H1 (cell line): Measurements from ENCODE around the gene ZNF669. TPM values are rescaled to one million over a fixed set of nuclear protein-coding genes. Genes with fewer than 3 reads are reported as not detected.

Source experiments
- CTCF ChIA-PET: fragments of 300-600 bp; sonication (Branson Sonifier 250); formaldehyde crosslinking; loops from one replicate; lab custom pipeline; 2021; ENCODE audit not compliant: partially characterized antibody; lab: Charles Lee
- POLR2A ChIA-PET: fragments of 300-600 bp; sonication (Branson Sonifier 250); formaldehyde crosslinking; loops from one replicate; lab custom pipeline; 2021; ENCODE audit warnings: inconsistent platforms; ENCODE audit not compliant: partially characterized antibody; lab: Charles Lee
- DNase-seq, 2 experiments: peaks; one replicate each; pipeline versions ENCODE4 v3.0.0 to v3.0.0-alpha.2; 2010 to 2022; ENCODE audit warnings: low spot score in 2 of 2, low read depth in 1 of 2, mixed read lengths in 1 of 2
- FAIRE-seq: peaks from 2 replicates; lab custom pipeline; 2011; peaks lifted over from hg19 to GRCh38; lab: Jason Lieb, UNC
- H2AFZ ChIP-seq: 2 replicates; pipeline ENCODE4 v1.8.1; 2012; ENCODE audit warnings: low read length, inconsistent platforms
- H2AK5ac ChIP-seq: 2 replicates; pipeline ENCODE4 v1.6.1; 2013; ENCODE audit warnings: low read depth, low read length
- H2BK120ac ChIP-seq: replicated peaks from 2 replicates; pipeline ENCODE3; 2013; ENCODE audit warnings: low read depth, low read length, inconsistent platforms
- H2BK12ac ChIP-seq: 2 replicates; pipeline ENCODE4 v1.6.1; 2013; ENCODE audit warnings: low read depth, low read length
- H2BK15ac ChIP-seq: 2 replicates; pipeline ENCODE4 v1.6.1; 2013; ENCODE audit warnings: low read length
- H2BK20ac ChIP-seq: 2 replicates; pipeline ENCODE4 v1.6.1; 2013; ENCODE audit warnings: low read length
- H2BK5ac ChIP-seq: 2 replicates; pipeline ENCODE4 v1.6.1; 2013; ENCODE audit warnings: low read depth, low read length
- H3K14ac ChIP-seq: 2 replicates; pipeline ENCODE4 v1.6.1; 2013; ENCODE audit warnings: inconsistent platforms; ENCODE audit not compliant: insufficient read length
- H3K18ac ChIP-seq: 2 replicates; pipeline ENCODE4 v1.6.1; 2013; ENCODE audit warnings: low read length; ENCODE audit errors: extremely low read depth
- H3K23ac ChIP-seq: 2 replicates; pipeline ENCODE4 v1.6.1; 2013; ENCODE audit warnings: inconsistent platforms; ENCODE audit not compliant: insufficient read length
- H3K23me2 ChIP-seq: 2 replicates; pipeline ENCODE4 v1.6.1; 2013; ENCODE audit warnings: low read depth, low read length
- H3K27ac ChIP-seq: 2 replicates; pipeline ENCODE4 v1.6.1; 2011; ENCODE audit warnings: low read depth, low read length, inconsistent platforms
- H3K27me3 ChIP-seq, 4 experiments: replicated peaks in 1 of 4; 1 replicate in 1 of 4; 2 replicates in 3 of 4; pipeline versions ENCODE4 v1.6.1 to v1.8.1; 2011 to 2013; ENCODE audit warnings: low read length in 3 of 4, mild to moderate bottlenecking in 3 of 4, inconsistent platforms in 2 of 4, mixed read lengths in 2 of 4, moderate library complexity in 1 of 4; ENCODE audit not compliant: control insufficient read depth in 3 of 4, insufficient read depth in 3 of 4; ENCODE audit errors: extremely low read depth in 1 of 4
- H3K36me3 ChIP-seq, 4 experiments: 2 replicates each; pipeline versions ENCODE4 v1.6.1 to v1.8.1; 2011 to 2013; ENCODE audit warnings: mild to moderate bottlenecking in 4 of 4, low read length in 3 of 4, moderate library complexity in 2 of 4, control low read depth in 1 of 4, inconsistent platforms in 1 of 4; ENCODE audit not compliant: insufficient read depth in 4 of 4, control insufficient read depth in 2 of 4
- H3K4ac ChIP-seq: replicated peaks from 2 replicates; pipeline ENCODE3; 2013; ENCODE audit warnings: low read length, low read depth, mixed read lengths, inconsistent platforms; ENCODE audit not compliant: insufficient read length
- H3K4me1 ChIP-seq, 4 experiments: replicated peaks in 1 of 4; 1 replicate in 1 of 4; 2 replicates in 3 of 4; pipeline versions ENCODE4 v1.6.1 to v1.8.1; 2011 to 2013; ENCODE audit warnings: low read length in 3 of 4, inconsistent platforms in 2 of 4, mixed read lengths in 1 of 4; ENCODE audit not compliant: insufficient read depth in 4 of 4, control insufficient read depth in 3 of 4
- H3K4me2 ChIP-seq, 2 experiments: 2 replicates each; pipeline versions ENCODE4 v1.6.1 to v1.8.1; 2011 to 2013; ENCODE audit warnings: low read depth in 2 of 2, low read length in 2 of 2, control low read depth in 1 of 2, inconsistent platforms in 1 of 2, mild to moderate bottlenecking in 1 of 2; ENCODE audit not compliant: insufficient read depth in 1 of 2
- H3K4me3 ChIP-seq, 4 experiments: fragments of 200-600, 300-600 bp in 1 of 4; sonication (generic), shearing (Covaris generic), sonication (Bioruptor Twin) in 1 of 4; 2 replicates each; pipeline versions ENCODE4 v1.5.1 to v1.8.1; 2011 to 2016; ENCODE audit warnings: low read length in 4 of 4, low read depth in 3 of 4, control low read depth in 2 of 4, inconsistent platforms in 2 of 4, mild to moderate bottlenecking in 2 of 4, mixed read lengths in 1 of 4, moderate library complexity in 1 of 4; ENCODE audit not compliant: insufficient read depth in 2 of 4; ENCODE audit errors: extremely low read depth in 1 of 4
- H3K56ac ChIP-seq: replicated peaks from 2 replicates; pipeline ENCODE3; 2013; ENCODE audit warnings: low read depth, mild to moderate bottlenecking, mixed read lengths, low read length, inconsistent platforms; ENCODE audit not compliant: insufficient read length
- H3K79me1 ChIP-seq: 2 replicates; pipeline ENCODE4 v1.6.1; 2013; ENCODE audit warnings: low read depth, low read length, control low read depth
- H3K79me2 ChIP-seq, 2 experiments: 2 replicates each; pipeline versions ENCODE4 v1.6.1 to v1.8.1; 2012 to 2013; ENCODE audit warnings: low read length in 2 of 2, mild to moderate bottlenecking in 2 of 2, inconsistent platforms in 1 of 2; ENCODE audit not compliant: insufficient read depth in 2 of 2, control insufficient read depth in 1 of 2
- H3K9ac ChIP-seq, 4 experiments: replicated peaks in 1 of 4; 1 replicate in 1 of 4; 2 replicates in 3 of 4; pipeline versions ENCODE4 v1.6.1 to v1.8.1; 2011 to 2013; ENCODE audit warnings: low read depth in 3 of 4, low read length in 3 of 4, control low read depth in 2 of 4, mild to moderate bottlenecking in 2 of 4, moderate library complexity in 2 of 4, inconsistent platforms in 1 of 4; ENCODE audit errors: extremely low read depth in 1 of 4
- H3K9me3 ChIP-seq, 2 experiments: 2 replicates each; pipeline versions ENCODE4 v1.6.1 to v1.8.1; 2012 to 2013; ENCODE audit warnings: mild to moderate bottlenecking in 2 of 2, moderate library complexity in 2 of 2, control low read depth in 1 of 2, inconsistent platforms in 1 of 2, low read depth in 1 of 2, low read length in 1 of 2, mixed read lengths in 1 of 2; ENCODE audit not compliant: insufficient read depth in 2 of 2
- H4K20me1 ChIP-seq, 2 experiments: replicated peaks in 1 of 2; 2 replicates each; pipeline versions ENCODE3 to v1.8.1; 2011 to 2013; ENCODE audit warnings: inconsistent platforms in 2 of 2, low read length in 2 of 2, mild to moderate bottlenecking in 1 of 2; ENCODE audit not compliant: insufficient read depth in 2 of 2, control insufficient read depth in 1 of 2
- H4K5ac ChIP-seq: 2 replicates; pipeline ENCODE4 v1.6.1; 2013; ENCODE audit warnings: low read length, low read depth, mixed read lengths, inconsistent platforms; ENCODE audit not compliant: insufficient read length
- H4K8ac ChIP-seq: 2 replicates; pipeline ENCODE4 v1.8.0; 2013; ENCODE audit warnings: mild to moderate bottlenecking, moderate library complexity, low read length, inconsistent platforms; ENCODE audit not compliant: insufficient read depth; ENCODE audit errors: extremely low read depth
- H4K91ac ChIP-seq: replicated peaks from 2 replicates; pipeline ENCODE3; 2013; ENCODE audit warnings: low read length, mixed read lengths, inconsistent platforms; ENCODE audit not compliant: insufficient read length
- GABPA ChIP-seq: IDR thresholded peaks from 2 replicates; pipeline ENCODE4 v1.6.1; 2011; ENCODE audit warnings: mild to moderate bottlenecking, low read length, moderate library complexity, borderline replicate concordance; ENCODE audit not compliant: insufficient read depth
- RAD21 ChIP-seq, 2 experiments: IDR thresholded peaks in 1 of 2; conservative IDR thresholded peaks in 1 of 2; 2 replicates each; pipeline ENCODE4 v1.6.1; 2011; ENCODE audit warnings: low read depth in 2 of 2, low read length in 2 of 2, improper control_type of control experiment in 1 of 2, inconsistent platforms in 1 of 2, mild to moderate bottlenecking in 1 of 2, moderate library complexity in 1 of 2
- WGBS, 2 experiments: shearing (Covaris generic) in 1 of 2; methylation state at CpG; one replicate each; pipeline versions ENCODE4 v1.1.6 to v1.1.7; 2013 to 2015; ENCODE audit warnings: low lambda C conversion rate in 2 of 2, mixed read lengths in 2 of 2, inconsistent platforms in 1 of 2, low coverage in 1 of 2, missing lambda C conversion rate in 1 of 2; ENCODE audit not compliant: insufficient replicate concordance in 2 of 2, insufficient coverage in 1 of 2, insufficient read length in 1 of 2; ENCODE audit errors: extremely low coverage in 1 of 2, missing lambda C conversion rate in 1 of 2; 5-methylcytosine and 5-hydroxymethylcytosine counted together
- polyA plus RNA-seq, 7 experiments: library from polyadenylated mRNA; depleted of rRNA in 3 of 7; stranded (reverse) in 5 of 7; unstranded in 2 of 7; fragments of >200 nt in 5 of 7; fragments of 200-250 nt in 2 of 7; gene quantifications; 1 replicate in 5 of 7; 2 replicates in 1 of 7; 4 replicates in 1 of 7; pipeline versions ENCODE4 v1.2.1 to v1.2.3, GENCODE V29; 2011 to 2013; ENCODE audit warnings: missing spikeins in 2 of 7, mixed read lengths in 2 of 7
- total RNA-seq: library from RNA; stranded (reverse); fragmentation: NEBNext Ultra II Directional; extraction: Animal tissue kit (Norgen Biotek cat#: 25700); gene quantifications from 2 replicates; pipeline ENCODE4 v1.2.1, GENCODE V29; 2021

Gene ZNF669
- total and polyA plus RNA-seq, 2 of the 8 experiments (the other 6 are each of a cell fraction or from before 2014, with no cell fraction given) = 4.8 to 20.3 TPM

DNA sequence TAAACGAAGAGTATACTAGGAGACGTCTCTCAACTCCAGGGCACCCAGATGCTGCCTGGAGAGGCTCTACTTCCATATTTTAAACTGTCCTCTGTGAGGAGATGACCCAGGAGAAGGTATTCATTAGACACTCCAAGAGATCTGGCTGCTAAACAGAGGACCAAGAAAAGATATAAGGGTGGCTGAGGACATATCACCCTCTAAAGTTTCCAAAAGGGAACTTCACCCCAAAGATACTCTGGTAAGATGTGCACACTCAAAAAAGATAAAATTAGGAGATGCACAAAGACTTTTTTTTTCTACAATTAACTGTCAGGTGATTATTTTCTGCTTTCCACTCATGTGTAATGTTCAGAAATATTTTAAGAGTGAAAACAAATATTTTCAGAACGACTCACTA, 26.9 kb downstream of the ZNF669 start:
- H3K79me2 ChIP-seq = peaks cover 26 to 58% of the 10 kb centered on the region in 2 experiments
- 82% methylated on average over 3 of the region's 3 CpGs; no CpG with 5 or more reads in 1 of the 2 experiments for WGBS, 2 experiments
- peak overlapping the region; percentile 70 to 95; a peak in 3 of 4 replicates for H3K4me2 ChIP-seq
- no peaks in the 10 kb centered on the region for H4K20me1 ChIP-seq
- H2BK5ac ChIP-seq = no peak overlapping the region
- H2AFZ ChIP-seq = no peak overlapping the region
- H2BK12ac ChIP-seq = no peak overlapping the region
- H3K36me3 ChIP-seq = peaks cover 0 to 31% (median 11%) of the 10 kb centered on the region in 4 experiments; a peak in 4 of 8 replicates
- no peak overlapping the region for H3K9ac ChIP-seq
- H3K4me1 ChIP-seq = peaks cover 0 to 5% (median 4%) of the 10 kb centered on the region in 4 experiments; a peak in 4 of 7 replicates
- H4K8ac ChIP-seq = no peak overlapping the region
- H4K5ac ChIP-seq = no peak overlapping the region
- FAIRE-seq = no peak
- H3K27me3 ChIP-seq = no peaks in the 10 kb centered on the region
- H2BK15ac ChIP-seq = no peak overlapping the region
- peaks cover 6% of the 10 kb centered on the region for H3K79me1 ChIP-seq
- peaks cover 6% of the 10 kb centered on the region for H3K23me2 ChIP-seq
- H3K9me3 ChIP-seq = peaks cover 16 to 26% of the 10 kb centered on the region in 2 experiments
- no peak overlapping the region for H3K56ac ChIP-seq
- H3K4ac ChIP-seq = no peak overlapping the region
- no peak overlapping the region for H3K14ac ChIP-seq
- peak overlapping the region; percentile 78 to 97 (median 92); a peak in 5 of 8 replicates for H3K4me3 ChIP-seq
- no peak for DNase-seq
- H4K91ac ChIP-seq = no peak overlapping the region
- no peak overlapping the region for H2BK120ac ChIP-seq
- ChIA-PET CTCF (no interaction called here), POLR2A (no interaction called here)
- H3K27ac ChIP-seq = no peak overlapping the region
- no peak overlapping the region for H2AK5ac ChIP-seq
- H3K18ac ChIP-seq = no peak overlapping the region
- H2BK20ac ChIP-seq = no peak overlapping the region
- TF ChIP-seq RAD21 (IDR thresholded peaks at IDR 0.05 in 1 of 2, conservative IDR thresholded peaks at IDR 0.05 in 1 of 2; ENCODE audit: low read depth in 2 of 2, low read length in 2 of 2) = peak in 1 of 2 experiments; percentile 17; a peak in 1 of 4 replicates
- no peak for TF ChIP-seq GABPA
- H3K23ac ChIP-seq = no peak overlapping the region
